ENCODE data around the gene FBXO11. TPM values are rescaled to one million over a fixed set of nuclear protein-coding genes. Genes with fewer than 3 reads are reported as not detected.

FBXO11 gene
- polyA plus RNA-seq, 3 donors = 75.8 to 89.1 (median 81.0) TPM

DNA sequence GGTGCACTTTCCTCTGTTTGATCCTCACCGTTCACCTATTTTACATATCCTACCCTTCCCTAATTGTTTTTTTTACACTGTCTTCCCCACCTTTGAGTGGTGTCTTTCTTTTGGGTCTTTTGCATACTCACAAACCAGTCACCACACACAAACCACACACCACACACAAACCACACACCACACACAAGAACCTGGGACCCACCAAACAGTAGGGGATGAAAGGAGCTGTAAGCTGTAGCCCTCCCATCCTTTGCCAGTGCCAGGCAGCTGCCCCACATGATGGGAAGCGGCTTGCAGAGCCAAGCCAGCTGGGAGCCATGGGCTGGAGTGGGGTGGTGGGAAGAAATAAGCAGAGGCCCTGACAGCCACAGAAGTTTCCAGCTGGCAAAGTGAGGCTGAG lies 162.2 kb downstream of the FBXO11 start:
- no peak for DNase-seq (ENCODE audit: low read depth in 3 of 3, low spot score in 2 of 3)

DNA sequence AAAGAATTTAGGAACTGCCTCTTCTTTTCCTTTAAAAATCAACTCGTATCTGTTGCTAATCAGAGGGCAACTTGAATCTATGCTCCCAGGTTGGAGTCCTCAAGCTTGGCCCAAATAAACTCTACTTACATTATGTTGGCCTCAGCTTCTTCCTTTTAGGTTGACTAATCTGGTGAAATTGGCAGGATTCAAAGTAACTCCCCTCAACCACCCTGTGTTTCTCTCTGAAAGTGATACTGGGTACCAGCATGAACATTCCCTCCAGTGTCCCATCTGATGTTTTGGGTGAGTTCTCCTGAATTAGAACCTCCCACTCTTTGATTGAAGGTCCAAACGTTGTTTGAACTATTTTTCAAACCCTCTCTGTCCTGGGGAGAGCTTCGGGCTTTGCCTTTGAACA lies 164.7 kb downstream of the FBXO11 start:
- no peak for DNase-seq (ENCODE audit: low read depth in 3 of 3, low spot score in 2 of 3)

DNA sequence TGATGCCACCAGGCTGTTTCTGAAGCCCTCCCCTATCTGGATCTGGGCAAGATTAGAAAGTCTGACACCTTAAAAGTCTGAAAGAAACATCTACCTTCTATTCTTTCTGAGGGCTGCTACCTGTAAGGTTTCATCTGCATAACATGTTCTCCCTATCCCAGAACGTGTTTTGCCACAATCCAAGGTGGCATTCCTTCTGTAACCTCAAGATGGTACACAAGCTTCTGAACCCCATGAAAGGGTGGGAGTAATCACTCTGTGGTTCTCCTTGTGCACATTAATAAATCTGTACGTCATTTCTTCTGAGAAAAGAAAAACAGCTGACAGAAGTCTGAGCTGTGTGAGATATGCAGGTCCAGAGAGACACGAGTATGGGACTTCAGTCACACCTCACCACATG lies 165.2 kb downstream of the FBXO11 start:
- DNase-seq (ENCODE audit: low read depth in 3 of 3, low spot score in 2 of 3) = no peak

Other genes with a start within 250 kb of the FBXO11 start
- gene MSH6, start 123.4 kb downstream of the FBXO11 start, polyA plus RNA-seq (ENCODE audit: insufficient read length in 3 of 3) = 100 to 1,000 TPM in 2 of 3 donors, 10 to 100 TPM in 1; 98.3 to 116 (median 105) TPM

Data from right renal cortex interstitium (tissue), 3 donors.